IPS-20b (cell line): ENCODE data around the gene ZSWIM7.

Experiments used
- H3K27ac ChIP-seq: one replicate; pipeline ENCODE4 v1.5.1; 2013; ENCODE audit warnings: low read length
- H3K27me3 ChIP-seq: 2 replicates; pipeline ENCODE4 v1.6.1; 2013; ENCODE audit warnings: mild to moderate bottlenecking, low read length, inconsistent platforms; ENCODE audit not compliant: insufficient read depth
- H3K36me3 ChIP-seq: 2 replicates; pipeline ENCODE4 v1.6.1; 2013; ENCODE audit warnings: low read depth, mild to moderate bottlenecking, inconsistent platforms, low read length, moderate library complexity; ENCODE audit not compliant: insufficient read depth
- H3K4me1 ChIP-seq: 2 replicates; pipeline ENCODE4 v1.6.1; 2013; ENCODE audit warnings: mild to moderate bottlenecking, control low read depth, inconsistent platforms, low read length, moderate library complexity; ENCODE audit not compliant: insufficient read depth
- H3K4me3 ChIP-seq: 2 replicates; pipeline ENCODE4 v1.5.1; 2013; ENCODE audit warnings: mild to moderate bottlenecking, low read length, inconsistent platforms
- H3K9ac ChIP-seq: 2 replicates; pipeline ENCODE4 v1.6.1; 2013; ENCODE audit warnings: low read depth, mild to moderate bottlenecking, inconsistent platforms, low read length, moderate library complexity
- H3K9me3 ChIP-seq: 2 replicates; pipeline ENCODE4 v1.6.1; 2013; ENCODE audit warnings: mild to moderate bottlenecking, low read depth, low read length, inconsistent platforms; ENCODE audit not compliant: insufficient read depth

Gene ZSWIM7

DNA sequence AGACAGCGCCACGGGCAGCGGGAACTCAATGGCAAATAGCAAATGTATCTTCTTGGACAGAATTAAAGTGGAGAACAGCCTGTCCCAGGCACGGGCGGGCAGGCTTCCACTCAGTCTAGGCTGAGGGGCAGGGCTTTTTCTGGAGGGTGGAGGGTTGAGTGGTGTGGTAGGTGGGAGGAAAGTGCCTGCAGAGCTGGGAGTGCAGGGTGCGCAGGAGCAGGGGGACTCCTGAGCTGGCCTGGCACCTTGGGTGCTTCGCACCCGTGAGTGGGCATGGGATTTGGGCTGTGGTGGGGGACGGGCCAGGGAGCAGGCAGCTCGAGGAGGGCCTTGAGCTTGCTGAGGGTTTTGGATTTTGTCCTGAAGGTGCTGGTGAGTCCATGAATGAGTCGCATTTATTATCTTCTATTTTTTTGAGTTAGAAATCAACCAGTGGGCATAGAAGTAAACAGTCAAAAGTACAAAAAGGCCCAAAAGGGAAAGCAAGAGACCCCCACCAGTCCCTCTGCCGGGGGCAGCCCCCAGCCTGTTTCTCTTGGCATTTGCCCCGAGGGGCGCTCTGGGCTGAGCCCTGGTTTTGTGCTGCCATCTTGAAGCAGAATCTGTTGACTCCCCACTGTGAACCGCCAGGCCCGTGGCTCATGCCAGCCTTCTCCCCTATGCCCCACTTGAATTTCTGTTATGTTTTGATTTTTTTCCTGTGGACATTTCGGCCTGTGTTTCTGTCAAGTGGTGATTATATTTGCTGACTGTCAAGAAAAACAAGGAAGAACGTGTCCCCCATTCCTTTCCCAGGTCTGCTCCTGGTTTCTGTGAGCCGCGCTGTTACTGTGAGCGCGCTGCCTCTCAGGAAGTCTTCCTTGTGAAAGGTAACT is 46.4 kb downstream of the ZSWIM7 start:
- no peak overlapping the region for H3K4me3 ChIP-seq
- 0 out of 2 replicates have a peak, but pooled peaks cover 3% of the 10 kb centered on the region for H3K4me1 ChIP-seq
- no peaks in the 10 kb centered on the region for H3K36me3 ChIP-seq
- no peaks in the 10 kb centered on the region; the same call in 1 of the 2 replicates for H3K9me3 ChIP-seq
- H3K27me3 ChIP-seq, result no peaks in the 10 kb centered on the region
- no peak overlapping the region for H3K9ac ChIP-seq
- H3K27ac ChIP-seq, result no peak overlapping the region

DNA sequence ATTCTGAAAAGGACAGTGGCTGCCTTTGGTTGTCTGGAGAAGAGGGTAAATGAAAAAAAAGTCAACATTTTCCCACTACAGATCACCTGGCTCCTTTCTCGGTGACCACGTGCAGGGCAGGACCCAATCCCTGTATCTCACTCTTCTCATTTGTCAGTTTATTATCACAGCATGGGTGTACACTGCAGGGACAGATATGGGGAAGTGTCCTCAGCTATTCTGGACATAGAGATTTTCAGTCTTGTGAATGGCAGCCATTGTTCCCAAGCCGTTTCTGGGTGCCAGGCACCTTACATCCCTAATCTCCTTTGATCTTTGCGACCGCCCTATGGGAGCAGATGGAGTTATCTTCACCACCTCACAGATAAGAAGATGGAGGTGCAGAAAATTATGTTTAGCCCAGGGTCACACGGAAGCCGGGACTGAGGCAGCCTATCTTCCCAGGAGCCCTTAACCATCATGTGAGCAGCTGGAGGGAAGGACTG is 47.4 kb downstream of the ZSWIM7 start:
- Histone ChIP-seq H3K4me1 (0 out of 2 replicates have a peak, but pooled peaks cover 3% of the 10 kb centered on the region), H3K9ac (no peak overlapping the region)

DNA sequence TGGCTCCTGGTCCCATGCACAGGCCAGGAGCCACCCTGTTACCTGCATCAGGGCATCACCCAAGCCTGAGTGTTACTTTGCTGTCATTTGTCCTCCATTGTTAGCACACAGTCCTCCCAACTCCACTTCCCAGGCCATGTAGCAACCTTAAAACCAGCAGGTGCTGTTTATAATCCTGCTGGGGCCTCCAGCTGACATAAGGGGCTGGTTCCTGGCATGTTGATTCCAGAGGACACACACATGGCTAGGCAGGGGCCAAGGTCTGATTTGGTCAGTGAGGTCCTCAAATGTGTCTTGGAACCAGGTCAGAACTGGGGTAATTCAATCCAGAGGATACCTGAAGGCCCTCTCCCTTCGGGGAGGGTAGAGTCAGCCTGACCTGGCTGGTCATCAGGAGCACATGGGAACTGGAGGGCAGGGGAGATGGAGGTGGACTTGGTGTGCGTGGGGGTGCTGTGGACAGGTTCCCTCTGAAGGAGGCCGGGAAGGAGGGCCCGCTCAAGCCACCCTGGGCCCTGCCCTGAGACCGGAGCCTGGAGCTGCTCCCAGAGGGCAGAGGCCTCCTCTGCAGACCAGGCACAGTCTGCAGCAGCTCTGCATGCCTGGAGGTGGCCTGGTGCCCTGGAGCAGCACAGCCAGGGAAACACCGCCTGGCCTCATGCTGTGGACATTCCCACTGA is 48.0 kb downstream of the ZSWIM7 start:
- Histone ChIP-seq H3K27ac (no peak overlapping the region), H3K9ac (no peak overlapping the region), H3K9me3 (no peaks in the 10 kb centered on the region; the same call in 1 of the 2 replicates), H3K36me3 (no peaks in the 10 kb centered on the region), H3K4me1 (peaks cover 3% of the 10 kb centered on the region; the same call in 1 of the 2 replicates), H3K27me3 (peaks cover 15% of the 10 kb centered on the region), H3K4me3 (no peak overlapping the region)

More for the DNA sequence above, 47.4 kb downstream of the ZSWIM7 start:
- Histone ChIP-seq H3K27me3 (peaks cover 9% of the 10 kb centered on the region), H3K4me3 (no peak overlapping the region), H3K36me3 (no peaks in the 10 kb centered on the region), H3K27ac (no peak overlapping the region), H3K9me3 (no peaks in the 10 kb centered on the region; the same call in 1 of the 2 replicates)

DNA sequence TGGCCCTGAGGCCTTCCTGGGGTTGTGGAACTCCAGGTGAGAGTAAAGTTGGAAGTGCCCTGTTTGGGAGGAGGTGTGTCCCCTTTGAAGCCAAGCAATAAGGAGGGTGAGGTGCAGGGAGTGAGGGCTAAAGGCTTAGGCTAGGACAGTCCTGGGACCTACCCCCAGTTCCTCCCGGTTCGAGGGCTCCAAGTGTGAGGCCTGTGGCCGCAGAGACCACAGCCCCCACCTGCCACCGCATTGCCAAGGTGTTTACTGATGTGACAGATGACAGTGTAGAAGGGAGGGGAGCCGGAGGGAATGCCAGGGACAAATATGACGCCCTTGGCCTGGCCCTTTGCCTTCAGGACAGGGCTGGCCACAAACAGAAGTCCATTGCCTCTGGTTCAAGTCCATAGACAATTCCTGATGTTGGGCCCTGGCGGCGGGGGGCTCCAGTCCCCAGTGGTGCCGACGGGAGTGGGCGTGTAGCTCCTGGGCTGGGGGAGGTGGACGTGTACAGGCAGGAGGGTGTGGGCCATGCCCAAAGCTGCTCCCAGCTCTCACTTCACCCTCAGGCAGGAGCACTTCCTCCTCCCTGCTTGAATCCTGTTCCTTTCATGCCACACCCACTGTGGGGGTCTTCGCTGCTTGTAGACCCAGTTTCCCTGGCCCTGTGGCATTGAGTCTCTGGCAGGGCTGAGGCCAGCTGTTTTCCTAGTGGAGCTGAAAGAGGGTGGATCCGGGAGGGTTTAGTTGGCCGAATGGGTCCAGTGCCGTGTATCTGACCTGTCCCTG is 51.3 kb downstream of the ZSWIM7 start:
- Histone ChIP-seq H3K36me3 (no peaks in the 10 kb centered on the region), H3K9ac (no peak overlapping the region), H3K4me1 (peaks cover 5% of the 10 kb centered on the region; the same call in 1 of the 2 replicates), H3K27ac (no peak overlapping the region), H3K9me3 (no peaks in the 10 kb centered on the region), H3K4me3 (no peak overlapping the region), H3K27me3 (peaks cover 48% of the 10 kb centered on the region)

DNA sequence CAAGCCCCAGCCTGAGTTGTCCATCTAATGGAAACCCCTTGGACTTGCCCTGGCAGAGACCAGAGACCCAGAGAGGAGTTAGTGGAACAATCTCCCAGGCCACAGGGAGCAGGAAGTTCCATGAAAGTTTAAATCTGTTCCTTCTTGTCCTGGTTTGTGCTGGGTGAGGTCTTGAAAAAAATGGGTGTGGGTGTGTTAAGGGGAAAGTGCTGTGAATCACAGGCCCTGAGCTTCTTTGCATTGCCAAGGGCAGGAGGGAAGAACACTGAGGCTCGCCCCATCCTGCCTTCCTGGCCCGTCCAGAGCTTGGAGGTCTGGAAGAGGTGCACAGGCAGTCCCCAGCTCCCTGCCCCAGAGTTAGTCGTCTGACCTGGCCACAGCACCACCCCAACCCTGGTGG is 52.2 kb downstream of the ZSWIM7 start:
- H3K36me3 ChIP-seq, result no peaks in the 10 kb centered on the region
- peaks cover 57% of the 10 kb centered on the region for H3K27me3 ChIP-seq
- no peak overlapping the region for H3K9ac ChIP-seq
- no peak overlapping the region for H3K27ac ChIP-seq
- H3K4me3 ChIP-seq, result no peak overlapping the region
- peaks cover 5% of the 10 kb centered on the region; the same call in 1 of the 2 replicates for H3K4me1 ChIP-seq
- H3K9me3 ChIP-seq, result no peaks in the 10 kb centered on the region

DNA sequence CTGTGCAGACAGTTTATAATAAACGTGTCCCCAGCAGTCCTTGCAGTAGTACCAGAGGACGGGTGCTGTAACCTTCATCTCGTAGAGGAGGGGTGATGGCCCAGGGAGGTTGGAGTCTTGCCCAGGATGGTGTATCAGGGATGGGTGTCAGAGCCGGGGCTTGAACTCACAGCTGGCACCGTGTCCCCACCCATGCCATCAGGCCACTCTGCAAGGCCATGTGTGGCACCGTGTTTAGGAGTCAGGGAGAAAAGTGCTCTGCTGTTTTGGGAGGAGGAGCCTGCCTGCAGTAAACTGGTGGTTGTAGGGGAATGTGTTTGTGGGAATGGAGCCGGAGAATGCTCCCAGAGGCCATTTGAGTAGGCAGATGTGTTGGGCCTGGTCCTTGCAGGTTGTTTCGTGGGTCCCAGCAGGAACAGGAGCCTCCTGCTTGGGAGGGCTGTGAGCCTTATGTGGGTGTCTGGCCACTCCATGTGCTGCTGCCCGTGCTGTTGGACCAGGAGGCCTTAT is 52.8 kb downstream of the ZSWIM7 start:
- peak overlapping the region; percentile 80 for H3K4me3 ChIP-seq
- H3K9ac ChIP-seq, result peak overlapping the region; percentile 67; the same call in 1 of the 2 replicates
- H3K4me1 ChIP-seq, result peaks cover 5% of the 10 kb centered on the region; the same call in 1 of the 2 replicates

DNA sequence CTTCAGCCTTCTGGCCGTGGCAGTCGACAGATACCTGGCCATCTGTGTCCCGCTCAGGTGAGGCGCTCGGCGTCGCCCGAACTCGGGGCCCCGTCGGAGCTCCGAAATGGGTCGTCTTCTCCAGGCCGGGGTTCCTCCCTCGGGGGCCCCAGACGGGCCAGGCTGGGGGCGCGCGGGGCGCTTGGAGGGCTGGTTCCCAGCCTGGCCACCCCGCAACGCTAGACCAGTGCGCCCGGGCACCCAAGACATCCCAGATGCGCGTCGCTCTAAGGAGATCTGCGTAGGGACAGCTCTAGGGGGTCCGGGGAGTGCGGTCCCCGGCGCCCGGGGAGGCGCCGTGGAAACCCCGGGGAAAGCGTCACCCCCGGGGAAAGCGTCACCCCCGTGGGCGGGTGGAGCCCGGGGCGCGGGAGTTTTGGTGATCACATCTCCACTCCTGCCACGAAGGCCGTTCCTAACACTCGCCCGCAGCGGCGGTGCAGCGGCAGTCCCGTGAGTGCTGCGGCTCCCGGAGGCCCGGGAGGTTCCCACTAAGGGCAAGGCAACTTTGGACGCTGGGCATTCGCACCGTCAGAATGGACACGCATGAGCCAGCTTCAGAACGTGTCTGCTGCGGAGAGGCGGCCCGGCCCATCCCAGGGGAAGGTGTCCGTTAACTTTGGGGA is 53.8 kb downstream of the ZSWIM7 start:
- no peaks in the 10 kb centered on the region for H3K9me3 ChIP-seq
- no peaks in the 10 kb centered on the region for H3K36me3 ChIP-seq
- no peak overlapping the region for H3K27ac ChIP-seq
- peaks cover 5% of the 10 kb centered on the region; the same call in 1 of the 2 replicates for H3K4me1 ChIP-seq
- peak overlapping the region; percentile 80 for H3K4me3 ChIP-seq
- H3K27me3 ChIP-seq, result peaks cover 61% of the 10 kb centered on the region
- H3K9ac ChIP-seq, result peak overlapping the region; percentile 67; the same call in 1 of the 2 replicates

More for the DNA sequence above, 52.8 kb downstream of the ZSWIM7 start:
- Histone ChIP-seq H3K27ac (no peak overlapping the region), H3K36me3 (no peaks in the 10 kb centered on the region), H3K9me3 (no peaks in the 10 kb centered on the region), H3K27me3 (peaks cover 61% of the 10 kb centered on the region)

DNA sequence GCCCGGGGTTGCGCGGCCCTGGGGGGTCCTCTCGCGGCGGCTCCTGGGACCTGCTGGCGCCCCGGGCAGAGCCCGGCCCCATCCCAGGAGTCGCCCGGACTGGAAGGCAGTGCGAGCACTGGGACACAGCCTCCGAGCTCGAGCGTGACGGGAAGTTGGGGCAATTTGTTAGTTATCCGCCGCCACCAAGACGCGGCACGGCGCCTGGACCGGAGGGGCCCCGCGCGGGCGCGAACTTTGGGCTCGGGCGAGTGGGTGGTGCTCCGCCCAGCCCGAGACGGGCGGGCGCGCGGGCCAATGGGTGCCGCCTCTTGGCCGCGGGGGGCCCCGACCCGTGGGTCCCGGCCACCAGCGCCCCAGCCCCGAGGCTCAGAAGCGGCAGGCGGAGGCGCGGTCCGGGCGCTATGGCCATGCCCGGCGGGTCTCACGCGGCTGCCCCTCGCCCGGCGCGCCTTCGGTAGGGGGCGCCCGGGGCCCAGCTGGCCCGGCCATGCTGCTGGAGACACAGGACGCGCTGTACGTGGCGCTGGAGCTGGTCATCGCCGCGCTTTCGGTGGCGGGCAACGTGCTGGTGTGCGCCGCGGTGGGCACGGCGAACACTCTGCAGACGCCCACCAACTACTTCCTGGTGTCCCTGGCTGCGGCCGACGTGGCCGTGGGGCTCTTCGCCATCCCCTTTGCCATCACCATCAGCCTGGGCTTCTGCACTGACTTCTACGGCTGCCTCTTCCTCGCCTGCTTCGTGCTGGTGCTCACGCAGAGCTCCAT is 54.6 kb downstream of the ZSWIM7 start, which contains the start of gene ADORA2B:
Gene ADORA2B, plus strand, starts transcription at position 372 of the 768 bp plus-strand sequence. Its CDS starts 119 bp downstream, at position 491.
- no peaks in the 10 kb centered on the region for H3K9me3 ChIP-seq
- H3K4me3 ChIP-seq, result peak within 1 kb of the TSS; percentile 80
- H3K4me1 ChIP-seq, result peaks cover 5% of the 10 kb centered on the region; the same call in 1 of the 2 replicates
- H3K27me3 ChIP-seq, result peaks cover 61% of the 10 kb centered on the region
- H3K27ac ChIP-seq, result no peak within 1 kb of the TSS
- H3K36me3 ChIP-seq, result no peaks in the 10 kb centered on the region
- H3K9ac ChIP-seq, result peak within 1 kb of the TSS; percentile 67; the same call in 1 of the 2 replicates

DNA sequence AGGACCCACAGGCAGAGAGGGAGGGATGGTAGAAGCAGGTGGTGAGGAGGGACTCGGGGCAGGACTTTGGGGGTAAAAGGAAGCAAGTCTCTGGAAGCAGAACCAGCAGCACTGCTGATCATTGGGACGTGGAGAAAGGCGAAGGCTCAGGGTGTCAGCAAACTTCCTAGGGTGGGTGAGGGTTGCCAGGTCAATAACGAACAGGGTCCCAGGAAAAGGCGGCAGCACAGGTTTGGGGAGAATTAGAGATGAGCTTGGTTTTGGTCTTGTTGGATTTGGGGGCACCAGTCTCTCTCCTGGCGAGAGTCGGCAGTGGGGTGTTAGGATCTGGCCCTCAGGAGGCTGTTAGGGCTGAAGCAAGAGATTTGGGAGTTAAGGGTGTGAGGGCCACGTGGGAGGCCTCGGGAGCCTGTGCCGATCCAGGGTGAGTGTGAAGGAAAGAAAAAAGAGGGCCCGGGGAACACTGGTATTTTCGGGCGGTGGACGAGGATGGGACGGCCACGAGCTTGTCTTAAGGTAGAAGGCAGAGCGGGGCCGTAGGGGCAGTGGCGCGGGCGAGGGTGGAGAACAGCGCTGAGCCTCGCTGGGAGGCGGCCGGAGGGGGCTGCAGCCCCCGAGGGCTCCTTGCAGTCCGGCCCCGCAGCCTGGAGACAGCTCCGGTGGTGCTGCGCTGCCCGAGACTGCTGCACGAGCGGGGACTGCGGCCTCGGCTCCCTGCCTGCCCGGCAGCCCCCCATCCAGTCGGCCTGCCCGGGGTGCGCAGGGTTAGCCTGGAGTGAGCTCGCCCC is 55.3 kb downstream of the ZSWIM7 start:
- H3K4me3 ChIP-seq, result peak overlapping the region; percentile 80; the same call in 1 of the 2 replicates
- H3K9ac ChIP-seq, result peak overlapping the region; percentile 37; the same call in 1 of the 2 replicates
- H3K36me3 ChIP-seq, result no peaks in the 10 kb centered on the region
- peaks cover 5% of the 10 kb centered on the region; the same call in 1 of the 2 replicates for H3K4me1 ChIP-seq
- H3K27ac ChIP-seq, result no peak overlapping the region
- peaks cover 61% of the 10 kb centered on the region for H3K27me3 ChIP-seq
- no peaks in the 10 kb centered on the region for H3K9me3 ChIP-seq
